AG10803 (cell line): Measurements from ENCODE around the gene TAF9B.
A peak's percentile ranks its signal among the peaks of the same experiment; 100 is the strongest.
"Not testable (repeated sequence)": the region's sequence is repeated elsewhere in the genome, so short reads cannot be mapped to it uniquely, and the experiment has no call there.

ENCODE experiments used
- DNase-seq: peaks from one replicate; pipeline ENCODE4 v3.0.0; 2010; ENCODE audit warnings: low read depth
- H3K4me3 ChIP-seq: 2 replicates; pipeline ENCODE4 v1.5.1; 2011; ENCODE audit warnings: mild to moderate bottlenecking, low read length, control low read depth
- CTCF ChIP-seq: conservative IDR thresholded peaks from 2 replicates; pipeline ENCODE4 v1.5.1; 2011; ENCODE audit warnings: mild to moderate bottlenecking, low read length, control low read depth, inconsistent platforms

Gene TAF9B

GRCh38 chrX:78139160-78140123, at the start of gene TAF9B:
TAF9B (minus strand) TSS chrX:78139650; CDS start chrX:78139611, 39 bp downstream.
- no peak for TF ChIP-seq CTCF
- H3K4me3 ChIP-seq: peak within 1 kb of the TSS; percentile 82
- peak; percentile 75 for DNase-seq

DNA sequence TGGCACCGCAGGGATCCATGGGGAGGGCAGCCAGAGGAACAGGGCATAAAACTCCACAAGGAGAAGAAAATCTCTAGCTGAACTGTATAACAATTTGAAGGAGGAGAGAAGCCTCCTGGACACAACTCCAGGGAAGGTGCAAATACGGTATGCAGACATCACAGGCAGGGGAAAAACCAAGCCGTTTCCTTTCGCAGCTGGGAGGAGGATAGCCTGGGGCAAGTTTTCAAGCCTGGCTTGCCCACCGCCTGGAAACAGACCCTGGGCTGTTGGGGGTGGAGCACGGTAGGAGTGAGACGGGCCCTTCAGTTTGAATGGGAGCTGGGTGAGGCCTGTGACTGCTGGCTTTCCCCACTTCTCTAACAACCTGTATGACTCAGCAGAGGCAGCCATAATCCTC, 43.4 kb upstream of the TAF9B start:
- DNase-seq: no peak
- TF ChIP-seq CTCF: no peak
- no peak overlapping the region for H3K4me3 ChIP-seq

GRCh38 chrX:78181307-78181706, 41.9 kb upstream of the TAF9B start:
- TF ChIP-seq CTCF: no peak
- DNase-seq: no peak
- no peak overlapping the region for H3K4me3 ChIP-seq

DNA sequence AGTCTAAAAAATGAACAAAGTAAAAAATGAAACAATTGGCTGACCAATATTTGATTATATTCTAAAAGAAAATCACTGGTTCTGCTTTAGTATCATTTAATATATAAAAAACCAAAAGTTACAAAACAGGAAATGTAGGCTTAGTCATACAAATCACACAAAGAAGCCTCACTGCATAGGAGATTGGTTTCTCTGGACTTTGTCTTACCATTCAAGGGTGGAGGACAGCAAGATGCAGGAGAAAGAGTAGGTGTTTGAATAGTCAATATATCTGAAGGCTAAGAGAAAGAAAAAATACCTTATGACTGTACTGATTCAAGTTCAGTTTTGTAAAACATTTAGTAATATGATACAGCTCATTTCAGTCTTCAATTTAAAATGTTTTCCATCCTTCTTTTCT, 28.6 kb upstream of the TAF9B start:
- TF ChIP-seq CTCF: no peak
- no peak for DNase-seq
- no peak overlapping the region for H3K4me3 ChIP-seq

GRCh38 chrX:78165425-78165824, 26.0 kb upstream of the TAF9B start:
- DNase-seq: no peak
- H3K4me3 ChIP-seq: no peak overlapping the region
- TF ChIP-seq CTCF: no peak

DNA sequence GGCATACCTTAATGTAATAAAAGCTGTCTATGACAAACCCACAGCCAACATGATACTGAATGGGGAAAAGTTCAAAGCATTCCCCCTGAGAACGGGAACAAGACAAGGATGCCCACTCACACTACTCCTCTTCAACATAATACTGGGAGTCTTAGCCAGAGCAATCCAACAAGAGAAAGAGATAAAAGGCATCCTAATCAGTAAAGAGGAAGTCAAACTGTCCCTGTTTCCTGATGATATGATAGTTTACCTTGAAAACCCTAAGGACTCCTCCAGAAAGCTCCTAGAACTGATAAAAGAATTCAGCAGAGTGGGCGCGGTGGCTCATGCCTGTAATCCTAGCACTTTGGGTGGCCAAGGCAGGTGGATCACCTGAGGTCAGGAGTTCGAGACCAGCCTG, 23.7 kb upstream of the TAF9B start:
- H3K4me3 ChIP-seq, DNase-seq: not testable (repeated sequence)

GRCh38 chrX:78160711-78161110, 21.3 kb upstream of the TAF9B start:
- DNase-seq, H3K4me3 ChIP-seq: not testable (repeated sequence)

DNA sequence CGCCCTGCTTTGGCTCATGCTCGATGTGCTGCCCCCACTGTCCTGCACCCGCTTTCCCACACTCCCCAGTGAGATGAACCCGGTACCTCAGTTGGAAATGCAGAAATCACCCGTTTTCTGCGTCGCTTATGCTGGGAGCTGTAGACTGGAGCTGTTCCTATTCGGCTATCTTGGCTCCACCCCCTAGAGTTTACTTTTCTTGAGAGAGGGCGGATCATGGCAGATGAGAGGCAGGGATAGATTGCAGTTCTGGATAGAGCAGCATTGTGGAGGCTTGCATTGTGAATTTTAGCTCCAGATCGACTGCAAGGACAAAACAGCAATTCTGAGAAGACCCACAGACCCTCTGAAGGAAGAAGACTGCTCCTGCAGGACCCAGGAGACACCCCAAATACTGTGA, 18.4 kb upstream of the TAF9B start:
- DNase-seq: not testable (repeated sequence)

DNA sequence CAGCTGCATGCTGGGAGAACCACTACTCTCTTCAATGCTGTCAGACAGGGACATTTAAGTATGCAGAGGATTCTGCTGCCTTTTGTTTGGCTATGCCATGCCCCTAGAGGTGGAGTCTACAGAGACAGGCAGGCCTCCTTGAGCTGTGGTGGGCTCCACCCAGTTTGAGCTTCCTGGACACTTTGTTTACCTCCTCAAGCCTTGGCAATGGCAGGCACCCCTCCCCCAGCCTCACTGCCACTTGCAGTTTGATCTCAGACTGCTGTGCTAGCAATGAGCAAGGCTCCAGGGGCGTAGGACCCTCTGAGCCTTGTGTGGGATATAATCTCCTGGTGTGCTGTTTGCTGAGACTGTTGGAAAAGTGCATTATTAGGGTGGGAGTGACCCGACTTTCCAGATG, 17.9 kb upstream of the TAF9B start:
- DNase-seq, H3K4me3 ChIP-seq: not testable (repeated sequence)

More for the DNA sequence above, 18.4 kb upstream of the TAF9B start:
- not testable (repeated sequence) for H3K4me3 ChIP-seq

DNA sequence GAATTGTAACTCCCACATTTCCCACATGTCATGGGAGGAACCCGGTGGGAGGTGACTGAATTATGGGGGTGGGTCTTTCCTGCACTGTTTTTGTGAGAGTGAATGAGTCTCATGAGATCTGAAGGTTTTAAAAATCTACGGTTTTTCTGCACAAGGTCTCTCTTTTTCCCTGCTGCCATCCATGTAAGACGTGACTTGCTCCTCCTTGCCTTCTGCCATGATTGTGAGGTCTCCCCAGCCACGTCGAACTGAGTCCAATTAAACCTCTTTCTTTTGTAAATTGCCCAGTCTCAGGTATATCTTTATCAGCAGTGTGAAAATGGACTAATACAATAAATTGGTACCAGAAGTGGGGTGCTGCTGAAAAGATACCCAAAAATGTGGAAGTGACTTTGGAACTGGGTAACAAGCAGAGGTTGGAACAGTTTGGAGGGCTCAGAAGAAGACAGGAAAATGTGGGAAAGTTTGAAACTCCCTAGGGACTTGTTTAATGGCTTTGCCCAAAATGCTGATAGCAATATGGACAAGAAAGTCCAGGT, 7.6 kb upstream of the TAF9B start:
- not testable (repeated sequence) for DNase-seq, H3K4me3 ChIP-seq
